Osteocyte (in vitro differentiated cells): ENCODE data around the gene RAVER2. TPM values are rescaled to one million over a fixed set of nuclear protein-coding genes. Genes with fewer than 3 reads are reported as not detected.
A peak's percentile ranks its signal among the peaks of the same experiment; 100 is the strongest.

Experiments used
- DNase-seq: peaks from one replicate; pipeline ENCODE4 v3.0.0; 2021; ENCODE audit warnings: mixed read lengths; ENCODE audit not compliant: unreplicated experiment; ENCODE audit errors: extremely low spot score
- H3K27ac Mint-ChIP-seq: one replicate; pipeline ENCODE4 v1.8.0; 2021; ENCODE audit warnings: mild to moderate bottlenecking, mixed read lengths; ENCODE audit not compliant: unreplicated experiment
- H3K27me3 Mint-ChIP-seq: one replicate; pipeline ENCODE4 v1.8.0; 2021; ENCODE audit warnings: mixed read lengths; ENCODE audit not compliant: unreplicated experiment
- H3K36me3 Mint-ChIP-seq: one replicate; pipeline ENCODE4 v1.8.0; 2021; ENCODE audit warnings: mixed read lengths; ENCODE audit not compliant: unreplicated experiment
- H3K4me1 Mint-ChIP-seq: one replicate; pipeline ENCODE4 v1.8.0; 2021; ENCODE audit warnings: mixed read lengths; ENCODE audit not compliant: unreplicated experiment
- H3K4me3 Mint-ChIP-seq: one replicate; pipeline ENCODE4 v1.8.0; 2021; ENCODE audit warnings: mild to moderate bottlenecking, moderate library complexity, mixed read lengths; ENCODE audit not compliant: unreplicated experiment
- H3K9me3 Mint-ChIP-seq: one replicate; pipeline ENCODE4 v1.8.0; 2021; ENCODE audit warnings: mixed read lengths; ENCODE audit not compliant: unreplicated experiment
- total RNA-seq: library from RNA; stranded (reverse); gene quantifications from 2 replicates; pipeline ENCODE4 v1.2.1, GENCODE V29; 2021
- TF ChIP-seq, protein P1 (sequence below): fragments of 200-600 bp; sonication (generic); IDR thresholded peaks from 2 replicates; pipeline ENCODE4 v1.5.0; 2021; ENCODE audit warnings: antibody characterized with exemption, mild to moderate bottlenecking, moderate library complexity

RAVER2 gene
- total RNA-seq, 1 donor from 2014 or later = 7.3 TPM

DNA sequence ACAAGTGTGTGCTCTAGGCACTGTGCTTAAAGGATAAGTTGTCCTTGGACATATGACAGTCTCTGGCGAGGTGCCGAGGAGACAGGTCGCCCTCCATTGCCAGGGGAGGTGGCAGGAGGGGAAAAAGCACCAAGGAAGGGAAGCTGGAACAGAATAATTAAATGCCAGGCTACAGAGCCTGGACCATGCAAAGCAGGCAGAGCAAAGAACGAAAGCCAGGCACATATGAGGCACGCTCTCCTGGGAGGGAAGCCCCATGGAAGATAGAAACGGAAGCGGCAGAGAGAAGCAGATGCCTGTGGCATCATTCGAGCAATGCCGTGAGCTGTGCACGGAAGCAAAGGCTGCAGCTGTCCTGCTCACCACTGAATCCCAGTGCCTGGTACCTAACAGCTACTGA is 130.2 kb downstream of the RAVER2 start:
- Mint-ChIP-seq H3K27ac (no peak overlapping the region), H3K36me3 (peaks cover 53% of the 10 kb centered on the region), H3K9me3 (no peaks in the 10 kb centered on the region), H3K4me3 (no peak overlapping the region), H3K4me1 (no peaks in the 10 kb centered on the region), H3K27me3 (no peaks in the 10 kb centered on the region)
- TF ChIP-seq, protein P1, sequence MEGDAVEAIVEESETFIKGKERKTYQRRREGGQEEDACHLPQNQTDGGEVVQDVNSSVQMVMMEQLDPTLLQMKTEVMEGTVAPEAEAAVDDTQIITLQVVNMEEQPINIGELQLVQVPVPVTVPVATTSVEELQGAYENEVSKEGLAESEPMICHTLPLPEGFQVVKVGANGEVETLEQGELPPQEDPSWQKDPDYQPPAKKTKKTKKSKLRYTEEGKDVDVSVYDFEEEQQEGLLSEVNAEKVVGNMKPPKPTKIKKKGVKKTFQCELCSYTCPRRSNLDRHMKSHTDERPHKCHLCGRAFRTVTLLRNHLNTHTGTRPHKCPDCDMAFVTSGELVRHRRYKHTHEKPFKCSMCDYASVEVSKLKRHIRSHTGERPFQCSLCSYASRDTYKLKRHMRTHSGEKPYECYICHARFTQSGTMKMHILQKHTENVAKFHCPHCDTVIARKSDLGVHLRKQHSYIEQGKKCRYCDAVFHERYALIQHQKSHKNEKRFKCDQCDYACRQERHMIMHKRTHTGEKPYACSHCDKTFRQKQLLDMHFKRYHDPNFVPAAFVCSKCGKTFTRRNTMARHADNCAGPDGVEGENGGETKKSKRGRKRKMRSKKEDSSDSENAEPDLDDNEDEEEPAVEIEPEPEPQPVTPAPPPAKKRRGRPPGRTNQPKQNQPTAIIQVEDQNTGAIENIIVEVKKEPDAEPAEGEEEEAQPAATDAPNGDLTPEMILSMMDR = no peak
- DNase-seq = peak; percentile 19

DNA sequence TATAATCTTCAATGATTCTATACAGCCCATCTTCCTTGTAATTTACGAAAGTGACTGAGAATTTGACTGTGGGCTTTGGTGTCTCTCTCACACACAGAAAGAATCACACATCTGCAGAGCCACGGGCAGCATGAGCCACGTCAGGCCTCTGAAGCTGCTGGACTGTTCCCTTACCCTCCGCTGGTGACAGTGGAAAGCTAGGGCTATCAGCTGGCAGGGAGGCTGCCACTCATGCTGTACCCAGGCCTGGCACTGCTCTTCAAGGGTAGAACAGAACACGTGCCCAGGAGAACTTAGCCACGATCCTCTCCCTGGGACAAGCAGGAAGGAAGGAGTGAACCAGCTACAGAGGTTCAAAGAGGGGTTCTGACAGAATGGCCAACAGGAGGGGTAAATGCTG is 130.7 kb downstream of the RAVER2 start:
- DNase-seq = peak; percentile 62
- H3K36me3 Mint-ChIP-seq = peaks cover 48% of the 10 kb centered on the region
- TF ChIP-seq, protein P1 = no peak
- no peaks in the 10 kb centered on the region for H3K9me3 Mint-ChIP-seq
- no peaks in the 10 kb centered on the region for H3K27me3 Mint-ChIP-seq
- no peak overlapping the region for H3K27ac Mint-ChIP-seq
- H3K4me1 Mint-ChIP-seq = no peaks in the 10 kb centered on the region
- no peak overlapping the region for H3K4me3 Mint-ChIP-seq

DNA sequence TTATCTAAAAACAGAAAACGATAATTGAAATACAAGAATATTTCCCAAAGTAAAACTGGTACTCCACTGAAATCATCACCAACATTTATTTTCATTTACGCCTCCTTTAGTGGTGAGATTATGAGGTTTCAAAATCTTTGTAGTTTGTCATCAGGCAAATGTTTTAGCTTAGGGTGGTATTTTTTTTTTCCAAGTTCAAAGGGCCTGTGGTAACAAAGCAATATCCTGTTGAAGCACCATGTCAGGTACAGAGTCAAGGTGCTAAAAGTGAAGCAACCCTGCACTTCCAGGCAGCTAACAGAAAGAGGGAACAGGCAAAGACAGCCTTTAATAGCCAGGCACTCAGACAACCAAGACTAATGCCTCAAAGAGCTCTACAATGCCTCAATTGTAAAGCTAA is 132.3 kb downstream of the RAVER2 start:
- H3K9me3 Mint-ChIP-seq = no peaks in the 10 kb centered on the region
- peaks cover 44% of the 10 kb centered on the region for H3K36me3 Mint-ChIP-seq
- TF ChIP-seq, protein P1 = no peak
- no peaks in the 10 kb centered on the region for H3K4me1 Mint-ChIP-seq
- DNase-seq = no peak
- no peak overlapping the region for H3K4me3 Mint-ChIP-seq
- no peak overlapping the region for H3K27ac Mint-ChIP-seq
- no peaks in the 10 kb centered on the region for H3K27me3 Mint-ChIP-seq

DNA sequence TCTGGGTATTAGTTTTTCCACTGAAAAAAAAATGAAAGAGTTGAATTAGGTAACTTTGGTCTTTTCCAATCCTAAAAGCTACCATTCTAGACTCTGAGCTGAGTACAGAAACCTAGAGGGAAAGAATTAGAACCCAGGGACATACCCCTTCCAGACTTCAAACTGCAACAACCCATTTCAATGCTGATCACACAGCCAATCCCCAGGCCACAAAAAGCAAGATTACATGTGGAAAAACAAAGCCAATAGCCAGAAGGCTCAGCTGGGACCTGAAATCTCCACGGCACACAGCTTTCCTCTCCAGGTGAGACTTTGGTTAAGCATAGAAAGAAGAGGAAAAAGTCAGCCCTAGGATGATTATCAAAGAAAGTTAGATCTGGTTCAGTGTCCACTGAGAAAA is 132.7 kb downstream of the RAVER2 start:
- TF ChIP-seq, protein P1 = no peak
- Mint-ChIP-seq H3K4me3 (no peak overlapping the region), H3K27me3 (no peaks in the 10 kb centered on the region), H3K36me3 (peaks cover 44% of the 10 kb centered on the region), H3K9me3 (no peaks in the 10 kb centered on the region), H3K27ac (no peak overlapping the region), H3K4me1 (no peaks in the 10 kb centered on the region)
- no peak for DNase-seq

DNA sequence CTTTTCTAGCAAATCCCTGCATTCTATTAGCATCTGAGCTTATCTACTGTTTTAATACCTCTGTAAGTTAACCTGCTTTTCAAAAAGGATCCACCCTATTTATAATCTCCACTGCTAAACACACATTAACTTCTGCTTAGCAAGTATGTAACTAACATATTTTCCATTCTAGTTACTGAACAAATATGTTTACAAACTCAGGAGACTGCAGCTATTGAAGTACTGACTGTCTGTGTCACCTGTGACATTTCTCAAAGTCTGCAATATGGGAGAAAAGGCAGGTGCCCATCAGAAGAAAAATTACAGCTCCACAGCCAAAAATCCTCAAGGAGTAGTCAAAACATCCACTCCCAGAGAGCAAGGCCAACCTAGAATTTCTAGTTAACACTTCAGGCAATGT is 133.2 kb downstream of the RAVER2 start:
- Mint-ChIP-seq H3K4me1 (no peaks in the 10 kb centered on the region), H3K9me3 (no peaks in the 10 kb centered on the region), H3K27ac (no peak overlapping the region), H3K36me3 (peaks cover 45% of the 10 kb centered on the region), H3K27me3 (no peaks in the 10 kb centered on the region), H3K4me3 (no peak overlapping the region)
- TF ChIP-seq, protein P1 = no peak
- no peak for DNase-seq
